ENCODE results near the gene NRP2.

GRCh38 chr2:205733082-205733481 is 50.8 kb downstream of the NRP2 start:
- TF ChIP-seq CTCF (conservative IDR thresholded peaks at IDR 0.05; ENCODE audit: low read length) (no peak), EZH2phosphoT487 (IDR thresholded peaks at IDR 0.05; ENCODE audit: borderline replicate concordance) (no peak)
